ENCODE data around the gene PSMD13.
"Not testable (repeated sequence)": the region's sequence is repeated elsewhere in the genome, so short reads cannot be mapped to it uniquely, and the experiment has no call there.

The PSMD13 gene

GRCh38 chr11:216081-216974, 20.4 kb upstream of the PSMD13 start:
- FAIRE-seq (no peak), DNase-seq (ENCODE audit: low spot score) (no peak)

- no peak for FAIRE-seq
Measured at GRCh38 chr11:217704-218103, 19.1 kb upstream of the PSMD13 start.

GRCh38 chr11:218815-219593, 17.8 kb upstream of the PSMD13 start:
- DNase-seq (ENCODE audit: low spot score) (no peak), FAIRE-seq (no peak)

More at GRCh38 chr11:217704-218103, 19.1 kb upstream of the PSMD13 start:
- no peak for DNase-seq (ENCODE audit: low spot score)

- DNase-seq (ENCODE audit: low spot score); FAIRE-seq: not testable (repeated sequence)
Measured at GRCh38 chr11:220641-221215, 16.0 kb upstream of the PSMD13 start.

GRCh38 chr11:221539-221938, 15.2 kb upstream of the PSMD13 start:
- no peak for FAIRE-seq
- no peak for DNase-seq (ENCODE audit: low spot score)

DNA sequence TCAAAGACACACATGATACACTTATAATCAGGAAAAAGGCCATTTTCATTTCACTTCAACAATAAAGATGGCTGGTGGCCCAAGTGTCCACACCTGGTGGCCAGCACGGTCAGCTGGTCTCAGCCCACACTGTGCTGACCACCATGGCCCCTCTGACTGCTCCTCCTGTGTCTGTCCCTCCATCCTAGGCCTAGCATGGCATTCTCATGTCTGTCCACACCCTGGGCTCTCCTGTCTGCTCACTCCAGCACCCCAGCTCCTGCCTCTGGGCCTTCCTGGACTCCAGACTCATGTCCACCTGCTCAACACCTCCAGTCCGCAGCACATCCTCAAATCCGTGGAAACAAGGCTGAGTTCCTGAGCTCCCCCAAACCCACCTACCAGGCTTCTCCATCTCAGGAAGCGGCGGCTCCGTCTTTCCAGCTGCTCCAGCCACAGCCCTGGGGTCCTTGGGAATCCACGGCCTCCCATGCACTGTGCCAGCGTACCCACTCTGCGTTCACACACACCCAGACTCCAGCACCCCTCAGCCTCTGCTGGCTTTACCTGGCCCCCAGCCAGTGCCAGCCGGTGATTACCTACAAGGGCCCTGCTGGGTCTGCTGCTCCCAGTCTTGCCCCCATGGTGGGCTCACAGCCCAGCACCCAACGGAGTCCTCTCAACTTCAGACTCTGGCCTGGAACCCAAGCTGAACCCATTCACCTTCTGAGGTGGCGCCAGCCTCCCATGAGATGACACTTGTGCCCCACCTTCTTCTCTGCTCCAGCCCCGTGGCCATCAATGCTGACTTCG, 14.6 kb upstream of the PSMD13 start:
- no peak for DNase-seq (ENCODE audit: low spot score)
- no peak for FAIRE-seq

DNA sequence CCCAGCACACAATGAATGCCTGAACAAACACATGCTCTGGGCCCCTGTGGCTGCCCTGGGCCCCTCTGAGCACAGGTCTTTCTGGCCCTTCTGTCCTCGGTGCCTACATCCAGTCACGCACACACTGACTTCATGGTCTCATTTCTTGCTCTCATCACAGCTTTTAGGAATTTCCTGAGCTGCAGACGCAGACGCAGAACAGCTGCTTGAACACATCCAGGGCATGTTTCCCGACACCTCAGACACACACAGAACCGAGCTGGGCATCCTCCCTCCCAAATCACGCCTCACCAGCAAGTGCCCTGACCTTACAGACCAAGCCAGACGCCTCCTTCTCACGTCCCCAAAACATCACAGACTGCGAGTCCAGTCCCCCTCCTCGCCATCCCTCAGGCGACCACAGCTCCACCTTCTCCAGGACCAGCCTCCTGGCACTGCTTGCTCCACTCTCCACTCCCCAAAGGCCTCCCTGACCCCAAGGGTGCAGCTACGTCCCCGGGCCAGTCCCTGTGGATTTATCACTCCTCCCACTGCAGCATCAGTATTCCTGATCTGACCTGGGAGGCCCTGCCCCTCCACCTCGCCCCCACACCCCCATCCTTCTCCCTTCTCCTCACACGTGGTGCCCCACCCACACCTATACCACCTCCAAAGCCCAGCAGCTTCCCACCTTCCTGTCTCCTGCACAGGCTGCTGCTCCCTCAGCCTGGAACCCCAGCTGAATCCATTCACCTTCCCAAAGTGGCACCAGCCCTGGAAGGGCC, 13.6 kb upstream of the PSMD13 start:
- DNase-seq (ENCODE audit: low spot score), result no peak
- no peak for FAIRE-seq

DNA sequence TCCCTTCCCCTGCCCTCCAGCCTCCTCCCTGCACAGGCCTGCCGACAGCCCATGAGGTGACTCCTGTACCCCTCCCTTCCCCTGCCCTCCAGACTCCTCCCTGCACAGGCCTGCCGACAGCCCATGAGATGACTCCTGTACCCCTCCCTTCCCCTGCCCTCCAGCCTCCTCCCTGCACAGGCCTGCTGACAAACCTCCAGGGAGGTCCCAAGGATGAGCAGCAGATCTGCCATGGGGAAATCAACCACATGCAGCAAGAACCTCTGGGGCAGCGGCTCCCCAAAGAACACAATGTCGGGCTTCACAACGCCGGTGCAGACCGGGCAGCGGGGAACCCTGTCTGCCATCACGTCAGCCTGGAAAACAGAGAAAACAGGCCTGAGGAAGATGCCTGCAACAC, 12.9 kb upstream of the PSMD13 start:
- no peak for DNase-seq (ENCODE audit: low spot score)

GRCh38 chr11:224424-224823, 12.4 kb upstream of the PSMD13 start:
- DNase-seq (ENCODE audit: low spot score) (no peak), FAIRE-seq (no peak)

More for the DNA sequence above, 12.9 kb upstream of the PSMD13 start:
- no peak for FAIRE-seq

- DNase-seq (ENCODE audit: low spot score), result no peak
- no peak for FAIRE-seq
Measured at GRCh38 chr11:225734-226453, 10.9 kb upstream of the PSMD13 start.

GRCh38 chr11:227824-228379, 8.9 kb upstream of the PSMD13 start:
- FAIRE-seq (no peak), DNase-seq (ENCODE audit: low spot score) (no peak)

- FAIRE-seq, result no peak
Measured at GRCh38 chr11:230431-230830, 6.3 kb upstream of the PSMD13 start.

GRCh38 chr11:232783-233565, 3.8 kb upstream of the PSMD13 start:
- DNase-seq (ENCODE audit: low spot score) (no peak), FAIRE-seq (no peak)

More at GRCh38 chr11:230431-230830, 6.3 kb upstream of the PSMD13 start:
- DNase-seq (ENCODE audit: low spot score), result no peak

DNA sequence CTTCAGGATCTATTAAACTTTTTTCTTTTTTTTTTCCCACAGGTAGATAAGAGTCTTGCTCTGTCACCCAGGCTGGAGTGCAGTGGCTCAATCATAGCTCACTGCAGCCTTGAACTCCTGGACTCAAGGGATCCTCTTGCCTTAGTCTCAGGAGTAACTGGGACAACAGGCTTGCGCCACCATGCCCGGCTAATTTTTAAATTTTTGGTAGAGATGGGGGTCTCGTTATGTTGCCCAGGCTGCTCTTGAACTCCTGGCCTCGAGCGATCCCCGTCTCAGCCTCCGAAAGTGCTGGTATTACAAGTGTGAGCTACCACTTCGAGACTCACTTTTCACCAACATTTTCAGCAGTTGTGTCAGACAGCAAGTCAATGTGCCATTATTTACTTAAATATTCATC, 1.6 kb upstream of the PSMD13 start:
- no peak for FAIRE-seq
- no peak for DNase-seq (ENCODE audit: low spot score)

GRCh38 chr11:235609-235996, 1.2 kb upstream of the PSMD13 start:
- DNase-seq (ENCODE audit: low spot score) (no peak), FAIRE-seq (no peak)

GRCh38 chr11:235997-236773, 591 bp upstream of the PSMD13 start, which contains the start of gene SIRT3:
SIRT3 (minus strand) TSS chr11:236342; CDS start chr11:236328, 14 bp downstream.
- DNase-seq (ENCODE audit: low spot score) (peak; percentile 76), FAIRE-seq (no peak)

- not testable (repeated sequence) for FAIRE-seq
Measured at GRCh38 chr11:238346-238745, 1.6 kb downstream of the PSMD13 start.

GRCh38 chr11:240315-240714, 3.5 kb downstream of the PSMD13 start:
- FAIRE-seq, result no peak
- DNase-seq (ENCODE audit: low spot score), result no peak

More at GRCh38 chr11:238346-238745, 1.6 kb downstream of the PSMD13 start:
- not testable (repeated sequence) for DNase-seq (ENCODE audit: low spot score)

Data from RCC 7860 (cell line).